Loucy (cell line): ENCODE results near the gene VAV1.

Source experiments
- H2AFZ ChIP-seq: fragments of 200-600 bp; sonication (generic); 2 replicates; pipeline ENCODE4 v1.6.0; 2016; ENCODE audit warnings: antibody characterized with exemption, mild to moderate bottlenecking, low read length, moderate library complexity
- H3F3A ChIP-seq: fragments of 200-600 bp; 2 replicates; pipeline ENCODE4 v1.6.0; 2016; ENCODE audit warnings: antibody characterized with exemption, low read depth, mild to moderate bottlenecking
- H3K27me3 ChIP-seq: fragments of 200-600 bp; sonication (generic); 2 replicates; pipeline ENCODE4 v1.6.1; 2014; ENCODE audit warnings: low read length, mild to moderate bottlenecking; ENCODE audit not compliant: insufficient read depth, poor library complexity, severe bottlenecking
- H3K36me3 ChIP-seq: fragments of 200-600 bp; sonication (generic); 2 replicates; pipeline ENCODE4 v1.6.1; 2016; ENCODE audit warnings: low read length; ENCODE audit not compliant: insufficient read depth
- H3K4me1 ChIP-seq: fragments of 200-600 bp; sonication (generic); 2 replicates; pipeline ENCODE4 v1.5.1; 2014; ENCODE audit warnings: low read length, mild to moderate bottlenecking; ENCODE audit not compliant: insufficient read depth, poor library complexity, severe bottlenecking
- H3K4me2 ChIP-seq: fragments of 200-600 bp; sonication (generic); 2 replicates; pipeline ENCODE4 v1.6.0; 2014; ENCODE audit warnings: antibody characterized with exemption, low read length, low read depth, mild to moderate bottlenecking; ENCODE audit not compliant: poor library complexity, severe bottlenecking
- H3K4me3 ChIP-seq: fragments of 200-600 bp; sonication (generic); 2 replicates; pipeline ENCODE4 v1.5.1; 2014; ENCODE audit warnings: low read length, mild to moderate bottlenecking, mixed read lengths; ENCODE audit not compliant: poor library complexity, severe bottlenecking
- H3K79me2 ChIP-seq: fragments of 200-600 bp; sonication (generic); 2 replicates; pipeline ENCODE4 v1.6.1; 2014; ENCODE audit warnings: low read length; ENCODE audit not compliant: insufficient read depth
- H3K9ac ChIP-seq: fragments of 200-600 bp; sonication (generic); 2 replicates; pipeline ENCODE4 v1.6.0; 2014; ENCODE audit warnings: mild to moderate bottlenecking, low read depth, low read length, moderate library complexity; ENCODE audit not compliant: poor library complexity, severe bottlenecking
- H3K9me2 ChIP-seq: fragments of 200-600 bp; sonication (generic); replicated peaks from 2 replicates; pipeline ENCODE4 v1.6.1; 2016; ENCODE audit warnings: low read depth, low read length, mixed read lengths
- H3K9me3 ChIP-seq: fragments of 200-600 bp; sonication (generic); 2 replicates; pipeline ENCODE4 v1.6.1; 2014; ENCODE audit warnings: mild to moderate bottlenecking, antibody characterized with exemption, low read length, low read depth; ENCODE audit not compliant: insufficient read depth
- H4K20me1 ChIP-seq: fragments of 200-600 bp; sonication (generic); 2 replicates; pipeline ENCODE4 v1.6.0; 2014; ENCODE audit warnings: antibody characterized with exemption, low read length, mild to moderate bottlenecking; ENCODE audit not compliant: insufficient read depth, poor library complexity, severe bottlenecking
- CTCF ChIP-seq: fragments of 200-600 bp; sonication (generic); conservative IDR thresholded peaks from 2 replicates; pipeline ENCODE4 v1.5.1; 2014; ENCODE audit warnings: mild to moderate bottlenecking, antibody characterized with exemption, low read length
- EZH2phosphoT487 ChIP-seq: fragments of 200-600 bp; IDR thresholded peaks from 2 replicates; pipeline ENCODE4 v1.6.1; 2018; ENCODE audit warnings: antibody characterized with exemption, mild to moderate bottlenecking, moderate library complexity, borderline replicate concordance

VAV1 gene

GRCh38 chr19:6853868-6854267 lies 81.4 kb downstream of the VAV1 start:
- Histone ChIP-seq H3F3A (no peaks in the 10 kb centered on the region), H3K79me2 (peaks cover 4% of the 10 kb centered on the region; the same call in 1 of the 2 replicates), H3K4me2 (no peak overlapping the region), H4K20me1 (no peaks in the 10 kb centered on the region), H3K4me3 (no peak overlapping the region), H3K9ac (no peak overlapping the region), H3K27me3 (no peaks in the 10 kb centered on the region), H2AFZ (no peak overlapping the region), H3K36me3 (peaks cover 77% of the 10 kb centered on the region; the same call in 1 of the 2 replicates), H3K9me2 (no peaks in the 10 kb centered on the region), H3K9me3 (no peaks in the 10 kb centered on the region), H3K4me1 (no peaks in the 10 kb centered on the region)
- TF ChIP-seq CTCF = no peak
- no peak for TF ChIP-seq EZH2phosphoT487

GRCh38 chr19:6854758-6855157 lies 82.2 kb downstream of the VAV1 start:
- Histone ChIP-seq H3K4me1 (no peaks in the 10 kb centered on the region), H3K79me2 (peaks cover 2% of the 10 kb centered on the region; the same call in 1 of the 2 replicates), H3F3A (no peaks in the 10 kb centered on the region), H3K9me3 (no peaks in the 10 kb centered on the region), H3K4me2 (no peak overlapping the region), H3K27me3 (no peaks in the 10 kb centered on the region), H3K9me2 (no peaks in the 10 kb centered on the region), H3K4me3 (no peak overlapping the region), H4K20me1 (no peaks in the 10 kb centered on the region), H3K9ac (no peak overlapping the region), H3K36me3 (peaks cover 68% of the 10 kb centered on the region; the same call in 1 of the 2 replicates), H2AFZ (no peak overlapping the region)
- TF ChIP-seq CTCF = no peak
- no peak for TF ChIP-seq EZH2phosphoT487

- no peaks in the 10 kb centered on the region for H3F3A ChIP-seq
- H3K4me2 ChIP-seq = no peak overlapping the region
- no peaks in the 10 kb centered on the region for H3K27me3 ChIP-seq
- no peaks in the 10 kb centered on the region for H3K9me2 ChIP-seq
- no peaks in the 10 kb centered on the region for H4K20me1 ChIP-seq
- peaks cover 49% of the 10 kb centered on the region; the same call in 1 of the 2 replicates for H3K36me3 ChIP-seq
- TF ChIP-seq EZH2phosphoT487 (no peak), CTCF (no peak)
- no peak overlapping the region for H3K9ac ChIP-seq
- H3K79me2 ChIP-seq = no peaks in the 10 kb centered on the region
- no peak overlapping the region for H3K4me3 ChIP-seq
- no peaks in the 10 kb centered on the region for H3K4me1 ChIP-seq
- H3K9me3 ChIP-seq = no peaks in the 10 kb centered on the region
- H2AFZ ChIP-seq = no peak overlapping the region
Measured at GRCh38 chr19:6856749-6857372, 84.4 kb downstream of the VAV1 start.
